CD14-positive monocyte (primary cell): ENCODE measurements around the gene RAPGEF5. TPM values are rescaled to one million over a fixed set of nuclear protein-coding genes. Genes with fewer than 3 reads are reported as not detected.

Experiments
- DNase-seq, 3 donors: peaks; one replicate each; pipeline ENCODE4 v3.0.0-alpha.2; 2011 to 2022
- H2AFZ ChIP-seq: 2 replicates; pipeline ENCODE4 v1.6.0; 2012; ENCODE audit warnings: mild to moderate bottlenecking, low read depth, low read length, inconsistent platforms; ENCODE audit not compliant: insufficient read depth, poor library complexity, severe bottlenecking
- H3K27ac ChIP-seq, 2 donors: 1 replicate in 1 of 2; 2 replicates in 1 of 2; pipeline ENCODE4 v1.5.1; 2012 to 2013; ENCODE audit warnings: low read length in 2 of 2, control low read depth in 1 of 2, inconsistent platforms in 1 of 2, low read depth in 1 of 2, mild to moderate bottlenecking in 1 of 2
- H3K27me3 ChIP-seq, 2 donors: one replicate each; pipeline versions ENCODE4 v1.6.0 to v1.6.1; 2011 to 2013; ENCODE audit warnings: low read length in 2 of 2; ENCODE audit not compliant: control insufficient read depth in 2 of 2, insufficient read depth in 2 of 2
- H3K36me3 ChIP-seq, 2 donors: replicated peaks in 1 of 2; 1 replicate in 1 of 2; 2 replicates in 1 of 2; pipeline versions ENCODE4 v1.5.1 to v1.6.1; 2012 to 2013; ENCODE audit warnings: low read length in 2 of 2, control low read depth in 1 of 2, inconsistent platforms in 1 of 2, mild to moderate bottlenecking in 1 of 2; ENCODE audit not compliant: insufficient read depth in 2 of 2, control insufficient read depth in 1 of 2
- H3K4me1 ChIP-seq, 2 donors: 1 replicate in 1 of 2; 2 replicates in 1 of 2; pipeline versions ENCODE4 v1.5.1 to v1.6.1; 2012 to 2013; ENCODE audit warnings: low read length in 2 of 2, control low read depth in 1 of 2, inconsistent platforms in 1 of 2, mild to moderate bottlenecking in 1 of 2, moderate library complexity in 1 of 2; ENCODE audit not compliant: insufficient read depth in 2 of 2, control insufficient read depth in 1 of 2
- H3K4me2 ChIP-seq: replicated peaks from 2 replicates; pipeline ENCODE3; 2012; ENCODE audit warnings: low read length, moderate library complexity, mild to moderate bottlenecking; ENCODE audit not compliant: poor library complexity, severe bottlenecking; ENCODE audit errors: extremely low read depth
- H3K4me3 ChIP-seq, 3 experiments: fragments of 200-600 bp in 1 of 3; sonication (generic) in 1 of 3; replicated peaks in 1 of 3; 1 replicate in 2 of 3; 2 replicates in 1 of 3; pipeline ENCODE4 v1.5.1; 2011 to 2013; ENCODE audit warnings: low read length in 3 of 3, mild to moderate bottlenecking in 3 of 3, control low read depth in 2 of 3, low read depth in 2 of 3, inconsistent platforms in 1 of 3, moderate library complexity in 1 of 3
- H3K79me2 ChIP-seq: 2 replicates; pipeline ENCODE4 v1.6.0; 2012; ENCODE audit warnings: mild to moderate bottlenecking, control low read depth, inconsistent platforms, low read length, moderate library complexity; ENCODE audit not compliant: insufficient read depth
- H3K9ac ChIP-seq: 2 replicates; pipeline ENCODE4 v1.6.0; 2017; ENCODE audit warnings: low read length, mild to moderate bottlenecking; ENCODE audit not compliant: insufficient read depth, poor library complexity, severe bottlenecking
- H3K9me3 ChIP-seq, 2 donors: replicated peaks in 1 of 2; 1 replicate in 1 of 2; 2 replicates in 1 of 2; pipeline versions ENCODE4 v1.5.1 to v1.6.1; 2012 to 2013; ENCODE audit warnings: low read length in 2 of 2, control low read depth in 1 of 2; ENCODE audit not compliant: control insufficient read depth in 1 of 2, insufficient read depth in 1 of 2
- H4K20me1 ChIP-seq: 2 replicates; pipeline ENCODE4 v1.6.0; 2012; ENCODE audit warnings: mild to moderate bottlenecking, low read length, control low read depth, moderate library complexity; ENCODE audit not compliant: insufficient read depth
- H3K27ac Mint-ChIP-seq, 7 donors: one replicate each; pipeline ENCODE4 v1.8.0; 2020; ENCODE audit warnings: mild to moderate bottlenecking in 7 of 7, mixed read lengths in 7 of 7, moderate library complexity in 6 of 7, inconsistent platforms in 2 of 7
- H3K27me3 Mint-ChIP-seq, 3 donors: one replicate each; pipeline ENCODE4 v1.8.0; 2021 to 2022; ENCODE audit warnings: low read depth in 3 of 3, mild to moderate bottlenecking in 3 of 3, mixed read lengths in 3 of 3, moderate library complexity in 3 of 3, inconsistent platforms in 1 of 3
- H3K36me3 Mint-ChIP-seq, 2 donors: one replicate each; pipeline ENCODE4 v1.8.0; 2020; ENCODE audit warnings: mixed read lengths in 2 of 2, inconsistent platforms in 1 of 2, mild to moderate bottlenecking in 1 of 2
- H3K4me1 Mint-ChIP-seq: one replicate; pipeline ENCODE4 v1.8.0; 2020; ENCODE audit warnings: mild to moderate bottlenecking, mixed read lengths
- H3K4me3 Mint-ChIP-seq, 2 donors: one replicate each; pipeline ENCODE4 v1.8.0; 2020; ENCODE audit warnings: mild to moderate bottlenecking in 2 of 2, mixed read lengths in 2 of 2, moderate library complexity in 1 of 2
- H3K9me3 Mint-ChIP-seq, 7 donors: one replicate each; pipeline ENCODE4 v1.8.0; 2020 to 2022; ENCODE audit warnings: mixed read lengths in 7 of 7, mild to moderate bottlenecking in 6 of 7, moderate library complexity in 6 of 7, inconsistent platforms in 2 of 7
- WGBS: methylation state at CpG from one replicate; pipeline ENCODE4 v1.1.5; 2013; ENCODE audit warnings: missing lambda C conversion rate; ENCODE audit not compliant: insufficient coverage; 5-methylcytosine and 5-hydroxymethylcytosine counted together
- intact Hi-C, 2 donors: fragments of 100-400 bp; cut with micrococcal nuclease; formaldehyde crosslinking; loops; one replicate each; pipeline versions ENCODE4 v1.15.0 to v1.15.1; 2023
- polyA plus RNA-seq, 3 donors: library from polyadenylated mRNA; depleted of rRNA in 1 of 3; unstranded in 2 of 3; stranded (reverse) in 1 of 3; fragments of 300-500 nt in 2 of 3; fragments of >200 nt in 1 of 3; fragmentation: Illumina TruSeq in 2 of 3; gene quantifications; 1 replicate in 2 of 3; 2 replicates in 1 of 3; pipeline ENCODE4 v1.2.3, GENCODE V29; 2012 to 2021
- TF ChIP-seq, protein P1 (sequence below): fragments of 200-600 bp; IDR thresholded peaks from one replicate; pipeline ENCODE4 v1.8.0; 2022; ENCODE audit warnings: antibody characterized with exemption, mild to moderate bottlenecking

The RAPGEF5 gene
- polyA plus RNA-seq, 3 donors = not detected

DNA sequence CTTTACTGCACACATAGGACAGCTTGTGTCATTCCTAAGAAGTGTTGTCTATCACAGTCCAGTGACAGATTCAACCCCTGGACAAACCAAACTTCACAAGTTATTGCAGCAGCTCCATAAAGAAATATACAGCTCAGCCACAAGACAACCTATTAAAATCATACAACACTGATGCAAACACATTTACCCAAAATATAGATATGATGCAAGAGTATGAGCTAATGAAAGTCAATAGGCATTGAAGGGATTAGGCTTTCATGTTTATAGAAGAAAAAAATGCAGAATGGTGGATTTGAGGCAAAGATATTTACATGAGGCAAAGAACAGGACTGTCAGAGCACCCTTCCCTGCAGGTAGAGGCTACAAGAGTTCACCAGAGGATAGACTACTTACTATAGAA lies 14.9 kb upstream of the RAPGEF5 start:
- Histone ChIP-seq H3K79me2 (no peaks in the 10 kb centered on the region), H3K9ac (no peak overlapping the region), H3K4me1 (no peaks in the 10 kb centered on the region), H3K9me3 (no peaks in the 10 kb centered on the region), H3K27ac (no peak overlapping the region), H3K36me3 (no peaks in the 10 kb centered on the region), H3K27me3 (no peaks in the 10 kb centered on the region), H2AFZ (no peak overlapping the region), H3K4me3 (no peak overlapping the region), H3K4me2 (no peak overlapping the region), H4K20me1 (no peaks in the 10 kb centered on the region)
- H3K4me1 Mint-ChIP-seq = no peaks in the 10 kb centered on the region
- no peaks in the 10 kb centered on the region for H3K36me3 Mint-ChIP-seq
- H3K27ac Mint-ChIP-seq = no peak overlapping the region
- no peaks in the 10 kb centered on the region for H3K9me3 Mint-ChIP-seq
- intact Hi-C loops = no loop called here
- H3K4me3 Mint-ChIP-seq = no peak overlapping the region
- H3K27me3 Mint-ChIP-seq = peaks cover 0 to 2% (median 0%) of the 10 kb centered on the region in 3 donors
- DNase-seq = no peak
- TF ChIP-seq, protein P1, sequence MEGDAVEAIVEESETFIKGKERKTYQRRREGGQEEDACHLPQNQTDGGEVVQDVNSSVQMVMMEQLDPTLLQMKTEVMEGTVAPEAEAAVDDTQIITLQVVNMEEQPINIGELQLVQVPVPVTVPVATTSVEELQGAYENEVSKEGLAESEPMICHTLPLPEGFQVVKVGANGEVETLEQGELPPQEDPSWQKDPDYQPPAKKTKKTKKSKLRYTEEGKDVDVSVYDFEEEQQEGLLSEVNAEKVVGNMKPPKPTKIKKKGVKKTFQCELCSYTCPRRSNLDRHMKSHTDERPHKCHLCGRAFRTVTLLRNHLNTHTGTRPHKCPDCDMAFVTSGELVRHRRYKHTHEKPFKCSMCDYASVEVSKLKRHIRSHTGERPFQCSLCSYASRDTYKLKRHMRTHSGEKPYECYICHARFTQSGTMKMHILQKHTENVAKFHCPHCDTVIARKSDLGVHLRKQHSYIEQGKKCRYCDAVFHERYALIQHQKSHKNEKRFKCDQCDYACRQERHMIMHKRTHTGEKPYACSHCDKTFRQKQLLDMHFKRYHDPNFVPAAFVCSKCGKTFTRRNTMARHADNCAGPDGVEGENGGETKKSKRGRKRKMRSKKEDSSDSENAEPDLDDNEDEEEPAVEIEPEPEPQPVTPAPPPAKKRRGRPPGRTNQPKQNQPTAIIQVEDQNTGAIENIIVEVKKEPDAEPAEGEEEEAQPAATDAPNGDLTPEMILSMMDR = no peak

DNA sequence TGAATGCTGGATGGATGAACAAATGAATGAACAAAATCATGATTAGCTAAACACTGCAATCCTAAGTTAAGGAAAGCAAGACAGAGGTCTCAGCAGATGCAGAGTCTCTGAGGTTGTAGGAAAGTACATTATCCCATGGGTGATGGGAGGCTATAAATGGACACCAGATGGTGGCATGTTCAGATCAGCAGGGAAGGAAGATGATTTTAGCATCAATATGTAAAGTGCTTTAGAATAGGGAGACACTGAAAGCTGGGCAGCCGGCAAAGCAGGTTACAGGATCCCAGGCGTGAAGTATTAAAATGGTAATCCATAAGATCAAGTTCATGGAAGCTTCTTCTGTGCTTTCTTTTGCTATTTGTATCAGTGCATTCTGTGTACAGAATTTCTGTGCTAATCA lies 7.9 kb upstream of the RAPGEF5 start:
- no peak overlapping the region for H3K4me3 Mint-ChIP-seq
- Histone ChIP-seq H3K27ac (no peak overlapping the region), H4K20me1 (no peaks in the 10 kb centered on the region), H3K36me3 (no peaks in the 10 kb centered on the region), H3K4me1 (no peaks in the 10 kb centered on the region), H3K4me2 (no peak overlapping the region), H2AFZ (no peak overlapping the region), H3K9me3 (no peaks in the 10 kb centered on the region), H3K27me3 (no peaks in the 10 kb centered on the region), H3K9ac (no peak overlapping the region), H3K4me3 (no peak overlapping the region), H3K79me2 (no peaks in the 10 kb centered on the region)
- no peaks in the 10 kb centered on the region for H3K4me1 Mint-ChIP-seq
- no peaks in the 10 kb centered on the region for H3K36me3 Mint-ChIP-seq
- H3K27ac Mint-ChIP-seq = no peak overlapping the region
- TF ChIP-seq, protein P1 = no peak
- no peaks in the 10 kb centered on the region for H3K9me3 Mint-ChIP-seq
- 96% methylated on average over 2 of the region's 2 CpGs for WGBS
- intact Hi-C loops = no loop called here
- peaks cover 0 to 3% (median 2%) of the 10 kb centered on the region in 3 donors for H3K27me3 Mint-ChIP-seq
- no peak for DNase-seq
